AG09309 (cell line): ENCODE results near the gene VRK3.
A peak's percentile ranks its signal among the peaks of the same experiment; 100 is the strongest.
"Not testable (repeated sequence)": the region's sequence is repeated elsewhere in the genome, so short reads cannot be mapped to it uniquely, and the experiment has no call there.

Experiments
- DNase-seq: peaks from one replicate; pipeline ENCODE4 v3.0.0-alpha.2; 2010; ENCODE audit warnings: low read depth
- H3K4me3 ChIP-seq: 2 replicates; pipeline ENCODE4 v1.5.1; 2011; ENCODE audit warnings: mild to moderate bottlenecking, low read depth, low read length, moderate library complexity; ENCODE audit not compliant: control insufficient read depth
- CTCF ChIP-seq: IDR thresholded peaks from 2 replicates; pipeline ENCODE4 v1.5.1; 2011; ENCODE audit warnings: mild to moderate bottlenecking, low read depth, low read length, inconsistent platforms; ENCODE audit not compliant: insufficient read depth, control insufficient read depth; ENCODE audit errors: missing control alignments

The VRK3 gene

GRCh38 chr19:50058425-50058824 lies 33.3 kb upstream of the VRK3 start:
- no peak for DNase-seq
- no peak for TF ChIP-seq CTCF
- no peak overlapping the region for H3K4me3 ChIP-seq

- TF ChIP-seq CTCF, result no peak
- H3K4me3 ChIP-seq, result no peak overlapping the region
- no peak for DNase-seq
Observed at GRCh38 chr19:50053119-50053518, 27.9 kb upstream of the VRK3 start.

GRCh38 chr19:50051964-50052363 lies 26.8 kb upstream of the VRK3 start:
- no peak for DNase-seq
- H3K4me3 ChIP-seq, result no peak overlapping the region
- TF ChIP-seq CTCF, result no peak

- H3K4me3 ChIP-seq, result peak overlapping the region; percentile 64
- DNase-seq, result not testable (repeated sequence)
Observed at GRCh38 chr19:50051228-50051895, 26.2 kb upstream of the VRK3 start.

GRCh38 chr19:50050406-50051227 lies 25.4 kb upstream of the VRK3 start:
- peak; percentile 54 for DNase-seq
- H3K4me3 ChIP-seq, result peak overlapping the region; percentile 64
- TF ChIP-seq CTCF, result no peak

GRCh38 chr19:50047671-50048070 lies 22.5 kb upstream of the VRK3 start:
- TF ChIP-seq CTCF, result no peak
- DNase-seq, result no peak

More at GRCh38 chr19:50047671-50048070, 22.5 kb upstream of the VRK3 start:
- no peak overlapping the region for H3K4me3 ChIP-seq
